Stomach (tissue), 4 donors: ENCODE results near the gene SIPA1.

Experiments
- POLR2A ChIP-seq, 4 donors: fragments of 450-650 bp; IDR thresholded peaks; one replicate each; pipeline ENCODE4 v1.6.1; 2016; ENCODE audit warnings: antibody characterized with exemption in 4 of 4, control low read depth in 2 of 4, mild to moderate bottlenecking in 1 of 4, moderate library complexity in 1 of 4
- POLR2AphosphoS5 ChIP-seq, 3 donors: sonication (generic); formaldehyde crosslinking; IDR thresholded peaks; one replicate each; pipeline ENCODE4 v1.6.1; 2016; ENCODE audit warnings: antibody characterized with exemption in 3 of 3
- TF ChIP-seq, protein P1 (sequence below), 7 experiments: fragments of 450-650 bp in 4 of 7; fragments of 200-600 bp in 3 of 7; sonication (generic) in 3 of 7; IDR thresholded peaks; one replicate each; pipeline ENCODE4 v1.5.1; 2016 to 2019; ENCODE audit warnings: antibody characterized with exemption in 7 of 7, control low read depth in 2 of 7, mild to moderate bottlenecking in 1 of 7

DNA sequence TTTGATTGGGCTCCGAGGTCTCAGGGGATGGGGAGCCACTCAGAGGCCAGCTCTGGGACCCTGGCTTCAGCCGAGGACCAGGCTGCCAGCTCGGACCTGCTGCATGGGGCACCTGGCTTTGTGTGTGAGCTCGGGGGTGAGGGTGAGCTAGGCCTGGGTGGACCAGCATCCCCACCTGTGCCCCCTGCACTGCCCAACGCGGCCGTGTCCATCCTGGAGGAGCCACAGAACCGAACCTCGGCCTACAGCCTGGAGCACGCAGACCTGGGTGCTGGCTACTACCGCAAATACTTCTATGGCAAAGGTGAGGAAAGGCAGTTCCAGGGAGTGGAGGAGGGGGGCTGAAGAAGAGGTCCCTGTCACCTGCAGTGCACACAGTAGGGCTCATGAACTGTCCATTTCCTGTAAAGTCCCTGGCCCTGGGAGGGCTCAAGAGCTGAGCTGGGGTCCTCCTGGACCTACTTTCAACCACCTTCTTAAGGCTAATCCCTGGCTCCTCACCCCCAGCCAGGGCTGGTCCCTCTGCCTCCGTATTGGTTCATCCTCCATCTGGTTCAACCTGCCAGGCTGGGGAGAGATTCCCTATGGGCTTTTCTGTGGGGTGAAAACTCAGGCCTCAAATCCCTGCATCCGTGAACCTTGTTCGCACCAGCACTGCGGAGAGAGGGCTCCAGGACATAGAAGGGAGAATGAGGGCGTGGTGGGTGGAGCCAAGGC, 3.6 kb downstream of the SIPA1 start:
- TF ChIP-seq, protein P1, sequence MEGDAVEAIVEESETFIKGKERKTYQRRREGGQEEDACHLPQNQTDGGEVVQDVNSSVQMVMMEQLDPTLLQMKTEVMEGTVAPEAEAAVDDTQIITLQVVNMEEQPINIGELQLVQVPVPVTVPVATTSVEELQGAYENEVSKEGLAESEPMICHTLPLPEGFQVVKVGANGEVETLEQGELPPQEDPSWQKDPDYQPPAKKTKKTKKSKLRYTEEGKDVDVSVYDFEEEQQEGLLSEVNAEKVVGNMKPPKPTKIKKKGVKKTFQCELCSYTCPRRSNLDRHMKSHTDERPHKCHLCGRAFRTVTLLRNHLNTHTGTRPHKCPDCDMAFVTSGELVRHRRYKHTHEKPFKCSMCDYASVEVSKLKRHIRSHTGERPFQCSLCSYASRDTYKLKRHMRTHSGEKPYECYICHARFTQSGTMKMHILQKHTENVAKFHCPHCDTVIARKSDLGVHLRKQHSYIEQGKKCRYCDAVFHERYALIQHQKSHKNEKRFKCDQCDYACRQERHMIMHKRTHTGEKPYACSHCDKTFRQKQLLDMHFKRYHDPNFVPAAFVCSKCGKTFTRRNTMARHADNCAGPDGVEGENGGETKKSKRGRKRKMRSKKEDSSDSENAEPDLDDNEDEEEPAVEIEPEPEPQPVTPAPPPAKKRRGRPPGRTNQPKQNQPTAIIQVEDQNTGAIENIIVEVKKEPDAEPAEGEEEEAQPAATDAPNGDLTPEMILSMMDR (IDR thresholded peaks at IDR 0.05): no peak
- TF ChIP-seq POLR2A (IDR thresholded peaks at IDR 0.05): no peak
- no peak for TF ChIP-seq POLR2AphosphoS5 (IDR thresholded peaks at IDR 0.05)
